ENCODE results near the gene SH2B3.
A peak's percentile ranks its signal among the peaks of the same experiment; 100 is the strongest.

The SH2B3 gene

GRCh38 chr12:111426344-111427185, 20.8 kb downstream of the SH2B3 start:
- Histone ChIP-seq H3K4me2 (no peak overlapping the region), H3K79me2 (ENCODE audit: insufficient read depth, low read depth) (peaks cover 23% of the 10 kb centered on the region; the same call in 1 of the 2 replicates)

GRCh38 chr12:111427417-111428074, 21.8 kb downstream of the SH2B3 start:
- H3K4me2 ChIP-seq = no peak overlapping the region; the same call in 1 of the 2 replicates
- H3K4me3 ChIP-seq (IDR thresholded peaks at IDR 0.05; ENCODE audit: insufficient read depth, low read depth, low read length) = no peak overlapping the region
- TF ChIP-seq, protein P1, sequence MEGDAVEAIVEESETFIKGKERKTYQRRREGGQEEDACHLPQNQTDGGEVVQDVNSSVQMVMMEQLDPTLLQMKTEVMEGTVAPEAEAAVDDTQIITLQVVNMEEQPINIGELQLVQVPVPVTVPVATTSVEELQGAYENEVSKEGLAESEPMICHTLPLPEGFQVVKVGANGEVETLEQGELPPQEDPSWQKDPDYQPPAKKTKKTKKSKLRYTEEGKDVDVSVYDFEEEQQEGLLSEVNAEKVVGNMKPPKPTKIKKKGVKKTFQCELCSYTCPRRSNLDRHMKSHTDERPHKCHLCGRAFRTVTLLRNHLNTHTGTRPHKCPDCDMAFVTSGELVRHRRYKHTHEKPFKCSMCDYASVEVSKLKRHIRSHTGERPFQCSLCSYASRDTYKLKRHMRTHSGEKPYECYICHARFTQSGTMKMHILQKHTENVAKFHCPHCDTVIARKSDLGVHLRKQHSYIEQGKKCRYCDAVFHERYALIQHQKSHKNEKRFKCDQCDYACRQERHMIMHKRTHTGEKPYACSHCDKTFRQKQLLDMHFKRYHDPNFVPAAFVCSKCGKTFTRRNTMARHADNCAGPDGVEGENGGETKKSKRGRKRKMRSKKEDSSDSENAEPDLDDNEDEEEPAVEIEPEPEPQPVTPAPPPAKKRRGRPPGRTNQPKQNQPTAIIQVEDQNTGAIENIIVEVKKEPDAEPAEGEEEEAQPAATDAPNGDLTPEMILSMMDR (conservative IDR thresholded peaks at IDR 0.05; ENCODE audit: low read depth, low read length) = no peak
- H3K79me2 ChIP-seq (ENCODE audit: insufficient read depth, low read depth) = peaks cover 33% of the 10 kb centered on the region; the same call in 1 of the 2 replicates
- H3K36me3 ChIP-seq (ENCODE audit: insufficient read depth) = no peaks in the 10 kb centered on the region
- no peaks in the 10 kb centered on the region for H4K20me1 ChIP-seq (ENCODE audit: insufficient read depth)
- H3K9ac ChIP-seq = no peak overlapping the region
- no peaks in the 10 kb centered on the region for H3K27me3 ChIP-seq (ENCODE audit: insufficient read depth, low read depth)
- peaks cover 80% of the 10 kb centered on the region for H3K4me1 ChIP-seq (ENCODE audit: low read depth, poor library complexity, severe bottlenecking)
- no peak overlapping the region for H2AFZ ChIP-seq (ENCODE audit: low read depth)
- H3K27ac ChIP-seq = no peak overlapping the region; the same call in 1 of the 2 replicates

More at GRCh38 chr12:111426344-111427185, 20.8 kb downstream of the SH2B3 start:
- H3K4me1 ChIP-seq (ENCODE audit: low read depth, poor library complexity, severe bottlenecking) = peaks cover 71% of the 10 kb centered on the region
- no peak overlapping the region for H3K4me3 ChIP-seq (IDR thresholded peaks at IDR 0.05; ENCODE audit: insufficient read depth, low read depth, low read length)
- TF ChIP-seq, protein P1 (conservative IDR thresholded peaks at IDR 0.05; ENCODE audit: low read depth, low read length) = no peak
- H3K9ac ChIP-seq = no peak overlapping the region
- no peak overlapping the region for H2AFZ ChIP-seq (ENCODE audit: low read depth)
- H3K27ac ChIP-seq = no peak overlapping the region
- H4K20me1 ChIP-seq (ENCODE audit: insufficient read depth) = no peaks in the 10 kb centered on the region
- H3K36me3 ChIP-seq (ENCODE audit: insufficient read depth) = no peaks in the 10 kb centered on the region
- H3K27me3 ChIP-seq (ENCODE audit: insufficient read depth, low read depth) = no peaks in the 10 kb centered on the region

- H3K4me1 ChIP-seq (ENCODE audit: low read depth, poor library complexity, severe bottlenecking) = peaks cover 87% of the 10 kb centered on the region
- no peaks in the 10 kb centered on the region for H3K27me3 ChIP-seq (ENCODE audit: insufficient read depth, low read depth)
- TF ChIP-seq, protein P1 (conservative IDR thresholded peaks at IDR 0.05; ENCODE audit: low read depth, low read length) = no peak
- H3K36me3 ChIP-seq (ENCODE audit: insufficient read depth) = no peaks in the 10 kb centered on the region
- H3K4me2 ChIP-seq = no peak overlapping the region; the same call in 1 of the 2 replicates
- no peak overlapping the region for H3K4me3 ChIP-seq (IDR thresholded peaks at IDR 0.05; ENCODE audit: insufficient read depth, low read depth, low read length)
- H3K9ac ChIP-seq = no peak overlapping the region
- no peaks in the 10 kb centered on the region for H4K20me1 ChIP-seq (ENCODE audit: insufficient read depth)
- H3K27ac ChIP-seq = no peak overlapping the region; the same call in 1 of the 2 replicates
- peaks cover 38% of the 10 kb centered on the region; the same call in 1 of the 2 replicates for H3K79me2 ChIP-seq (ENCODE audit: insufficient read depth, low read depth)
- H2AFZ ChIP-seq (ENCODE audit: low read depth) = no peak overlapping the region
Measured at GRCh38 chr12:111428081-111428727, 22.5 kb downstream of the SH2B3 start.

GRCh38 chr12:111428728-111429175, 23.0 kb downstream of the SH2B3 start:
- Histone ChIP-seq H3K4me1 (ENCODE audit: low read depth, poor library complexity, severe bottlenecking) (peaks cover 90% of the 10 kb centered on the region), H3K27ac (peak overlapping the region; percentile 96; the same call in 1 of the 2 replicates), H4K20me1 (ENCODE audit: insufficient read depth) (no peaks in the 10 kb centered on the region), H3K9ac (no peak overlapping the region), H3K27me3 (ENCODE audit: insufficient read depth, low read depth) (no peaks in the 10 kb centered on the region), H3K36me3 (ENCODE audit: insufficient read depth) (no peaks in the 10 kb centered on the region), H3K4me2 (peak overlapping the region; percentile 93; the same call in 1 of the 2 replicates), H3K79me2 (ENCODE audit: insufficient read depth, low read depth) (peaks cover 38% of the 10 kb centered on the region; the same call in 1 of the 2 replicates), H3K4me3 (IDR thresholded peaks at IDR 0.05; ENCODE audit: insufficient read depth, low read depth, low read length) (no peak overlapping the region), H2AFZ (ENCODE audit: low read depth) (no peak overlapping the region)
- TF ChIP-seq, protein P1 (conservative IDR thresholded peaks at IDR 0.05; ENCODE audit: low read depth, low read length) = no peak

Measured in KMS-11 (cell line).